ENCODE results near the gene HJURP.

GRCh38 chr2:233810385-233810784, 44.0 kb downstream of the HJURP start:
- TF ChIP-seq CTCF (IDR thresholded peaks at IDR 0.05): no peak
- TF ChIP-seq POLR2A (IDR thresholded peaks at IDR 0.05): no peak
- no peak for TF ChIP-seq POLR2AphosphoS5 (IDR thresholded peaks at IDR 0.05)

Measured in gastroesophageal sphincter (tissue), 3 donors.